NCI-H526 (cell line): Measurements from ENCODE around the gene STIMATE.

Experiments used
- DNase-seq, 2 experiments: peaks; one replicate each; lab custom pipeline; 2025; lab: John Stamatoyannopoulos, UW

The STIMATE gene

DNA sequence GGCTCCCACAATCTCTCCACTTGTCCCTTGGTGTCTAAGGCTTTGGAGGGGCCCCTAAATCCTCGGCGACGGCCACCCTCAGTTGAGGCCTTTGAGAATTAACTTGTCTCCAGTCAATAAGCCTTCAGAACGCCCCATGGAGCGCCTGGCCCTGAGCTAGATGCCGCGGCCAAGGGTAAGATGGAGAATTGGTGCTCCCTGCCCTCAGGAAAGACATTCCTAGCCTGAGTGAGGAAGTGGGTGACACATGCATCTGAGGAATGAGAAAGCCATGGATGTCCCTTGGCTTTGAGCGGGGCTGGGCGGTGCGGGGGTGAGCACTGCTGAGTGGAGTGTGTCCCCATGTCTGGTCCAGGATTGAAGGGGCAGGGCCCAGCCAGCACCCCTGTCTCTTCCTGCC is 80.1 kb downstream of the STIMATE start:
- DNase-seq: no peak

DNA sequence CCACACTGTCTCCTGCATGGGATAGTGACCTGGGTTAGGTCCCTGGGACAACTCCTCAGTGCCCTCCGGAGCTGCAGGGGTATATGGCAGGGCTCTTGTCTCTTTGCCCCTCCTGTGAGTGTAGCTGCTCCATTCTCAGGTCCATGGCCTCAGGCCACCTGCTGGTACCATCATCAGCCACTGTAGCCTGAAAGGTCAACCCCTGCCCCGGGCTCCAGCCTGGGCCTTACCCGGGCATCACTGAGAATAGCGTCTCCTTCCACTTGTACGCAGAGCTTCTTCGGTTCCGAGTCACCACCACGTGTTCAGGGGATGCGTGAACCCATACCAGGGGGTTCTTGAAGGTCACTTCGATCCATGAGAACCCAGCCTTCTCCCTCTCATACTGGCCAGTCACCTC is 80.7 kb downstream of the STIMATE start:
- DNase-seq: no peak

DNA sequence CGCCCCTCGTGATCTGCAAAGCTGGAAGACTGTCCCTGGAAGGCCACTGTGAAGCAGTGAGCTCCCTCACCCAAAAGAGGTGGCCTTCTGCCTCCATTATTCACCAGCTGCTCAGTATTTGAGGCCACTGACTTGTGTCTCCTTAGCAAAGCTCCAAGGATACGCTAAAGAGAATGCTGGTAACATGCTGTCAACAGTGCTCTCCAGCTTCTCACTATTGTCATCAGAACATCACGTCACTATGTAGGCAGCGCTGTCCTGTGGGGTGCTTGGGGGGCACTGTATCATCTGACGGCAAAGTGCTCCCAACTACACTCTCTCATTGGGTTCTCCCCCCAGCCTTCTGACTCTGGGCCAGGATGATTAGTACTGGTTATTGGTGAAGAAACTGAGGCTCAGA is 81.1 kb downstream of the STIMATE start:
- no peak for DNase-seq

DNA sequence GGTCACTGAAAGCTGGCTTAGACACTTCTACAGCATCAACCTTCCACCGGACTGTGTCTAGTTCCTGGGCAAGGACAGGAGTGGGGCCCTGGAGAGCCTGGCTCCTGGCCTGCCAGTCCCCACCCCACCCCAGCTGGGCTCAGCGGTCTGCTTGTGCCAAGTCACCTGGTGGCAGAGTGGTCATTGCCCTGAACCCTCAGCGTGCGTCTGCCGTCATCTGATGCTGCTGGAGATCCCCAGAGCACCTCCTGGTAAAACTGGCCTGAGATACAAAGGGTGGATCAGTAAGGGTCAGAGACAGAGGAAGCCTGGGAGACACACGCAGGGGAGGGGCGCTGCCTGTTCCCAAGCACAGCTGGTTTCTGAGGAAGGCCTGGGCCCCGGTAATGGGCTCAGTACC is 83.5 kb downstream of the STIMATE start:
- DNase-seq: no peak

DNA sequence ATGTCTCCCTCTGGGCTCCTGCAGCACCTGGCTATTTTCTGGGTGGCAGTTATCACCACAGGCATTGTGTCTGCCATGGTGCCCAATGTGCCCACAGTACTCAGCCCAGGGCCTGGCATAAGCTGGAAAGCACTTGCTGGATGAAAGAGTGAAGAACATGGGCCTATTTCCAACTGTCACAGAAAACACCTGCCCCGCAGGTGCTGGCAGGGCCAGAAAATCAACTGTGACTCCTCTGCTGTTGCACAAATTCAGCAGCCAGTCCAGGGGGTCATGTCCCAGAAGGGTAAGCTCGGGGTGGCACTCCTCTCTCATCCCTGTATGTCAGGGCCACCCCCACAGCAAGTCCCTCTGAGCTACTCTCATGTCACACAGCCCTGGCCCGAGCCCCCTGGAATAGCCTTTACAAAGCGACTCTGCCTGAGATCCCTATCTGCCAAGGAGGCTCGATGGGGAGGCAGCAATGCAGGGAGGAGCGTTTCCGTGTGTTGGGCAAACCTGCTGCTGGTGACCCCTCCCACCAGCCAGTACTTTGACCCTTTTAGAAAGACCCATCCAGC is 85.8 kb downstream of the STIMATE start:
- DNase-seq: no peak

GRCh38 chr3:52810923-52811322 is 86.4 kb downstream of the STIMATE start:
- no peak for DNase-seq

- no peak for DNase-seq
These were observed 87.5 kb downstream of the STIMATE start for GRCh38 chr3:52809662-52810377.

DNA sequence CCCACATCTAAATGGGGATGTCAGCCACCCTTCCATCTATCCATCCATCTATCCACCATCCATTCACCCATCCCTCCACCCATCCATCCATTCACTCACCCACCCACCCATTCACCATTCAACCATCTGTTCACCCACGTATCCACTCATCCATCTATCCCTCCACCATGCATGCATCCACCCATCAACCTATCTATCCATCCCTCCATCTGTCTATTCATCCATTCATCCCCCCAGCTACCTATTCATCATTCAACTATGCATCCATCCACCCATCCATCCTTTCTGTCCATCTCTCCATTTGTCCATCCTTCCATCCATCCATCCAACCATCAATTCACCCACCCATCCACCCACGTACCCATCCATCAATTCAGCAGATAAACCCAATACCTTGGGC is 88.2 kb downstream of the STIMATE start:
- DNase-seq: no peak

GRCh38 chr3:52805270-52806039 is 91.9 kb downstream of the STIMATE start:
- no peak for DNase-seq

GRCh38 chr3:52801839-52802238 is 95.5 kb downstream of the STIMATE start:
- DNase-seq: no peak

GRCh38 chr3:52800079-52800478 is 97.3 kb downstream of the STIMATE start:
- no peak for DNase-seq

GRCh38 chr3:52798978-52799476 is 98.3 kb downstream of the STIMATE start:
- peak in 1 of 2 experiments; percentile 48 for DNase-seq

GRCh38 chr3:52798376-52798977 is 98.9 kb downstream of the STIMATE start:
- DNase-seq: no peak

GRCh38 chr3:52796411-52796810 is 100.9 kb downstream of the STIMATE start:
- no peak for DNase-seq

DNA sequence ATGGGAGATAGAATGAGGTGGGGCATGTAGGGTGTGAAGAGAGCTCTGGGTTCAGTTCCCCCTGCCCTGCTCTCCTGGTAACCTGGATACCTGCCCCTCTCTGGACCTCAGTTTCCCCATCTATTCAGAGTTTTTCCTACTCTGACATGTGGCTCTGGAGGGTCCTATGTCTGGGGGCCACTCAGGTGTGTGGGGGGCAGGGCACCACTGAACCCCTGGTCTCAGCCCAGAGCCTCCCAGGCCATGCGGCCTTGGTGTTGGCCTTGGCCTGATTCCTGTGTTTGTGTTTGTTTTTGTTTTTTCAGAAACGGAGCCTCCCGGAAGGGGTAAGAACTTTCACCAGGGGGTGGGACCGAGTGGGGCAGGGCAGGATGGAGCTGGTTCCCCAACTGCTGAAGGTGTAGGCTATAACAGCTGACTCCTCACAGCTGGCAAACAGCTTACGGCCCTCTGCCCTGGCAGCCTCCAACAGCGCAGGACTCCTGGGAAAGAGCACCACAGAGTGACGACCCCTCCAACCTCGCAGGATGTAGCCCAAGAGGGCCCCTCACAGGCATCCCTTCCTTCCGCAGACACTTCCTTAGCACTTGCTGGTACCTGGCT is 101.9 kb downstream of the STIMATE start:
- DNase-seq: no peak

- no peak for DNase-seq
These were observed 102.7 kb downstream of the STIMATE start, which contains the start of gene ITIH3 for GRCh38 chr3:52794612-52795099. TSS of gene ITIH3 (plus strand) at chr3:52794796. CDS start at chr3:52794804, 8 bp downstream.

- DNase-seq: no peak
These were observed 103.4 kb downstream of the STIMATE start for GRCh38 chr3:52793702-52794611.

GRCh38 chr3:52792961-52793695 is 104.2 kb downstream of the STIMATE start:
- no peak for DNase-seq

DNA sequence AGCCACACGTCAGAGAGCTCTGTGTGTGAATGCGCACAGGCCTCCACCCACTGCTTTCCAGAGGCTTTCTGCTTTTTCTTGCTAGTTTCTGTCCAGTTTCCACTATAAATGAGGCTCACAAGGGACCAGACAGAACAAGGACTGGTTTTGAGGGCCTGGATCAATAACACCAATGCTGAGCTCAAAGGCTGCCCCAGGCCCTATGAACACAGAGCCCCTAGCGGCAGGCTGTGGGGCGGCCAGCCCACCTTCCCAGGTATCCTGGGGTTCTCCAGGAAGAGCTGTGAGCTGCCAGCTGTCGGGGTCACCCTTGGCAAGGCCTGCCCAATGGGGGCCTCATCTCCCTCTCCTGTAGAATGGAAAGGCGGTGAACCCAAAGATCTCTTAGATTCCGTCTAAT is 104.9 kb downstream of the STIMATE start:
- DNase-seq: no peak

DNA sequence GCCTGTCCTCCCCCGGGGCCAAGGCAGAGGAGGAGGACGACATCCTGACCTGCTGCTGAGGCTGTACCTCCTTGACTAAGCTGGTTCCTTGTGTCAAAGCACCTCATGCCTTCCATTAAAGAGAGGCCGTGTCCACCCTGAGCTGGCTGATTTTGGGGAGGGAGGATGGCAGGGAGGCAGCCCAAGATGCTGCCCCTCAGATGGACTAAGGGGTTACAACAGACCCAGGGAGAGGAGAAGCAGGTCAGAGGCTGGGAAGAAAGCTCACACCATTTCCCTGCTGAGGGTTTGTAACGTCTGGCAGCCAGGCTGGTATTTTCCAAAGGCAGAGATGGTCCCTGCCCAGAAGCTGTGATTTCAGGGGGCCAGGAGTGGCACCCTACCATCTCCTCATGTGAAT is 105.4 kb downstream of the STIMATE start:
- DNase-seq: no peak
